ENCODE results near the gene MCRIP2.
"Not testable (repeated sequence)": the region's sequence is repeated elsewhere in the genome, so short reads cannot be mapped to it uniquely, and the experiment has no call there.

The MCRIP2 gene

GRCh38 chr16:684071-684794 is 42.6 kb downstream of the MCRIP2 start, which contains the start of gene JMJD8:
JMJD8 (minus strand) TSS chr16:684334; CDS start chr16:684319, 15 bp downstream.
- peaks cover 48% of the 10 kb centered on the region for H3K36me3 Mint-ChIP-seq

DNA sequence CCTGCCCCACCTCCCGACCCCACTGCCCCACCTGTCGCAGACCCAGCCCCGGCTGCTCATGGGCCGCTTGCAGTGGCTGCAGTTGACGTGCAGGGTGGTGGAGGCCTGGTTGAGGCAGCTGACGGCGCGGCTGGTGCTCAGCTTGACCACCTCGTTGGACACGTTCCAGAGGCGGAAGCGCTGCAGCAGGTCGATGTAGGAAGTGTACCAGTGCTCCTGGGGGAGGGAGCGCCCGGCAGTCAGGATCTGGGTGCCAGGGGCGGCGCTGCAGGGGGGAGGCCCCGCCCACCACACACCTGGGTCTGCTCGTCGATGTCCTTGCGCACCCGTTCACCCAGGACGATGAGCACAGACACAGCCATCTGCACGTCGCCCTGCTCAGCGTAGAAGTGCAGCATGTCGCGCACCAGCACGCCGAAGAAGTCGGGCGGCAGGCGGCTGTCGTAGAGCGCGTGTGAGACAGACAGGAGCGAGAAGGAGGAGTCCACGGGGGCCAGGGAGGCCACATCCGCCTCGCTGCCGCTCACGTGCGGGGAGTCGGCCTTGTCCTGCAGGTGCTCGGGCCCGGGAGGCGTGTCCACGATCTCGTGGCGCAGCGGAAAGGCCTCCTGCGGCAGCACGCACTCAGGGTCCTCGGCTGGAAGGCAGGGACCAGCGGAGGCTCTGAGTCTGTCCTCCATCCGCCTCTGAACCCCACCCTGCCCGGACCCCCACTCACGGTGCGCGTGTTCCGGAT is 43.5 kb downstream of the MCRIP2 start:
- peaks cover 48% of the 10 kb centered on the region for H3K36me3 Mint-ChIP-seq
- ATAC-seq (no peak), DNase-seq (ENCODE audit: low spot score in 2 of 2) (no peak)
- H3K27ac Mint-ChIP-seq = peak overlapping the region; percentile 89
- H3K4me1 Mint-ChIP-seq = peaks cover 51% of the 10 kb centered on the region
- H3K4me3 Mint-ChIP-seq = peak overlapping the region; percentile 73
- no peaks in the 10 kb centered on the region for H3K9me3 Mint-ChIP-seq

More at GRCh38 chr16:684071-684794, 42.6 kb downstream of the MCRIP2 start, which contains the start of gene JMJD8:
- Mint-ChIP-seq H3K4me3 (peak within 1 kb of the TSS; percentile 73), H3K27ac (peak within 1 kb of the TSS; percentile 89), H3K9me3 (no peaks in the 10 kb centered on the region), H3K4me1 (peaks cover 52% of the 10 kb centered on the region)
- ATAC-seq (peak; percentile 85), DNase-seq (ENCODE audit: low spot score in 2 of 2) (peak; percentile 91 to 97)

DNA sequence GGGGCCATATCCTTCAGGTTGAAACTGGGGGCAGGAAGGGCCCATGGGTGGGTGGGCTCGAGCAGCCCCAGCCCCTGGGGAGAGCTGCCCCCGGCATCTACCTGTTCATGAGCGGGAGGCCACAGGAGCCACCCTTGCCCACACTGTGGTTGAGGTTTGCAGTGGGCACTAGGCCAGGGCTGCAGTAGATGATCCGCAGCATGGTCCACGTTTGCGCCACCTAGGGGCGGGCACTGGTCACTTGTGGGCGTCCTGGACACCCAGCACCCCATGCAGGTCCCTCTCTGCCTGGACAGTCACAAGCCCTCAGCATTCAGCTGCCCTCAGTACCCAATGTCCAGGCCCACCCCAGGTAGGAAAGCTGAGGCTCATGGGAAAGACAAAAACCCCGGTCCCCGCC is 44.3 kb downstream of the MCRIP2 start:
- peak overlapping the region; percentile 45 for H3K27ac Mint-ChIP-seq
- H3K4me1 Mint-ChIP-seq = peaks cover 52% of the 10 kb centered on the region
- H3K36me3 Mint-ChIP-seq = peaks cover 49% of the 10 kb centered on the region
- H3K9me3 Mint-ChIP-seq = no peaks in the 10 kb centered on the region
- peak overlapping the region; percentile 23 for H3K4me3 Mint-ChIP-seq
- DNase-seq (ENCODE audit: low spot score in 2 of 2) = no peak
- ATAC-seq = no peak

DNA sequence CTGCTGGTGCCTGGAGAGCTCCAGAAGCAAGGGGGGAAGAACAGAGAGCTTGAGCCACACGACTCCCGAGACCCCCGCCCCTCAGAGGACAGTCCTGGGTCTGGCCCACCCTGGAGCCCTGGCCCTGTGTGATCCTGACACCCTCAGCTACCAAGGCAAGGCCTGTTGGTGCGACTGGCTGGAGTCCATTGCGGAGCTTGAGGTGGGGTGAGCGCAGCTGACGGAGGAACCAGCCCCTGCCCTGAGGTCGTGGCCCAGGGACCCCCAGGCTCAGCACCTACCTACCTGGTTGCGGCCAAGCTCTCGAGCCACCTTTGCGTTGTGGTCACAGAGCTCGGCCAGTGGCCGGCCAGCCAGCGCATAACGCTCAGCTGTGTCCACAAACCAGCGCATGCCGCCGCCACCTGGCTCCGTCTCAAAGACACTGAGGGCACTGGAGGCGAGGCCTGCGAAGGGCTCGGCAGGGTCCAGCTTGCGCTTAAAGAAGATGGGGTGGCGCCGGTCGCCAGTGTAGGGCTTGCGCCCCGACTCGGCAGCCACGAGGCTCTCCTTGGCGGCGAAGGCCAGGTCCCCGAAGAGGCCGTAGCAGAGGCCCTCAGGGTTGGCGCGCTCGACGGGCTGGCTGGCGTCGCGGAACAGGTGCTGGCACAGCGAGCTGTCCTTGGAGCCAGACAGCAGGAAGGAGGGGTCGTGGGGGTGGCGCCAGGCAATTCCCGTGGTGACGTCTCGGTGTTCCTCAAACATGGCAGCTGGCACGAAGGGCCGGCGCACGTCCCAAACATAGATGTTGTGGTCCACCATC is 45.0 kb downstream of the MCRIP2 start:
- Mint-ChIP-seq H3K4me3 (no peak overlapping the region), H3K27ac (no peak overlapping the region), H3K4me1 (peaks cover 50% of the 10 kb centered on the region), H3K9me3 (no peaks in the 10 kb centered on the region), H3K36me3 (peaks cover 45% of the 10 kb centered on the region)
- ATAC-seq = no peak
- DNase-seq (ENCODE audit: low spot score in 2 of 2) = no peak

DNA sequence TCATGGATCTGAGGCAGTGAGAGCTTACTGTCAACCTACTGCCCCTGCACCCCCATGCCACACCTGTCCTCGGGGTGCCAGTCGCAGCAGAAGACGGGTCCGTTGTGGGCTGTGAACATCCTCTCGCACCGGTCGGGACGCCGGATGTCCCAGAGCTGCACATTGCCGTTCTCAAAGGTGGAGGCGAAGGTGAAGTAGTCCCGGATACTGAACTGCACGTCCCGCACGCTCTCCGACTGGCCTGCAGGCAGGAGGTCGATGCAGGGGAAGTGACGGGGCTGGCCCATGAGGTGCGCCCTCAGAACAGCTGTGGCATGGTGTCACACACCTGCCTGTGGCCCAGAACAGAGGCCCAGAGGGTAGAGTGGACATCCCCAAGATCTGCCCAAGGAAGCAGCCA is 45.9 kb downstream of the MCRIP2 start:
- Mint-ChIP-seq H3K36me3 (peaks cover 38% of the 10 kb centered on the region), H3K4me3 (no peak overlapping the region), H3K9me3 (no peaks in the 10 kb centered on the region), H3K27ac (no peak overlapping the region), H3K4me1 (peaks cover 41% of the 10 kb centered on the region)
- no peak for ATAC-seq
- no peak for DNase-seq (ENCODE audit: low spot score in 2 of 2)

- Mint-ChIP-seq H3K36me3 (peaks cover 23% of the 10 kb centered on the region), H3K4me1 (peaks cover 31% of the 10 kb centered on the region), H3K9me3 (no peaks in the 10 kb centered on the region), H3K4me3 (peak overlapping the region; percentile 86), H3K27ac (peak overlapping the region; percentile 94)
- DNase-seq (ENCODE audit: low spot score in 2 of 2) (no peak), ATAC-seq (no peak)
Measured at GRCh38 chr16:689175-689897, 47.7 kb downstream of the MCRIP2 start.

DNA sequence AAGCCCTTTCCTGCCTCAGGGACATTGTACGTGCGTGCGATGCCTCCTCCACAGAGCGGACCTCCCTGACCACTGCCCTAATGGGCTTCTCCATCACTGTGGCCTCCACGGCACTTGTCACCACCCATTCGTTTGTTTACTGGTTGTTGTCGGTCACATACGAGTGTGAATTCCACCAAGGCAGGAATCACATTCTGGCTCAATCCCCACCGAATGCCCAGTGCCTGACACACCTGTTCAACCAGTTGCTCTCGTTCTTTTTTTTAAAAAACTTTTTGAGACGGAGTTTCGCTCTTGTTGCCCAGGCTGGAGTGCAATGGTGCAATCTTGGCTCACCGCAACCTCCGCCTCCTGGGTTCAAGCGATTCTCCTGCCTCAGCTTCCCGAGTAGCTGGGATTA is 49.6 kb downstream of the MCRIP2 start:
- Mint-ChIP-seq H3K4me3 (peak overlapping the region; percentile 86), H3K27ac (peak overlapping the region; percentile 94), H3K4me1 (peaks cover 25% of the 10 kb centered on the region)
- not testable (repeated sequence) for DNase-seq (ENCODE audit: low spot score in 2 of 2); H3K9me3 Mint-ChIP-seq; ATAC-seq; H3K36me3 Mint-ChIP-seq

- DNase-seq (ENCODE audit: low spot score in 2 of 2) (no peak), ATAC-seq (no peak)
- Mint-ChIP-seq H3K4me1 (peaks cover 25% of the 10 kb centered on the region), H3K27ac (no peak overlapping the region), H3K9me3 (no peaks in the 10 kb centered on the region), H3K36me3 (peaks cover 7% of the 10 kb centered on the region), H3K4me3 (peak overlapping the region; percentile 79)
Measured at GRCh38 chr16:692356-693108, 50.9 kb downstream of the MCRIP2 start.

DNA sequence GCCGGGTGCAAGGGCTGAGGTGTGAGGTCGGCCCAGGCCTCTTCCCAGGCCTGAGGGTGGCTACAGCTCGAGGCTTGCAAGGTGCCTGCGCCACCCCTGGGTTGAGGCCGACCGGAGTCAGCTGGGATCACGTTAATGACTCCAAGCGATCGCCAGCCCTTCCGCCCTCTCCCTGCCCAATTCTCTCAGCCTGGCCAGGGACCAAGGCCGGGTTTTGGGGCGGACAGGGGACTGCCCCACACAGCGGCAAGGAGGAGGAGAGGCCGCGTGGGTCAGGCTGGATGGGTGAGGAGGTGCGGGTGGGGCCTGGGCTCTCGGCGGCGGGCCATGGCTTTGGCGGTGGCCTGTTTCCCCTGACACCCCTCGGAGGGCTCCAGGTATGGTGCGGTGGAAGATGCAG is 51.7 kb downstream of the MCRIP2 start:
- Mint-ChIP-seq H3K4me1 (peaks cover 25% of the 10 kb centered on the region), H3K36me3 (peaks cover 7% of the 10 kb centered on the region), H3K9me3 (no peaks in the 10 kb centered on the region), H3K27ac (no peak overlapping the region), H3K4me3 (peak overlapping the region; percentile 79)
- DNase-seq (ENCODE audit: low spot score in 2 of 2) = no peak
- ATAC-seq = no peak

- Mint-ChIP-seq H3K4me3 (peak overlapping the region; percentile 79), H3K4me1 (peaks cover 22% of the 10 kb centered on the region), H3K9me3 (no peaks in the 10 kb centered on the region), H3K36me3 (peaks cover 7% of the 10 kb centered on the region), H3K27ac (no peak overlapping the region)
- ATAC-seq (no peak), DNase-seq (ENCODE audit: low spot score in 2 of 2) (no peak)
Measured at GRCh38 chr16:693766-694165, 52.1 kb downstream of the MCRIP2 start.

- Mint-ChIP-seq H3K4me3 (peak overlapping the region; percentile 79), H3K36me3 (peaks cover 7% of the 10 kb centered on the region), H3K9me3 (no peaks in the 10 kb centered on the region), H3K4me1 (peaks cover 22% of the 10 kb centered on the region), H3K27ac (no peak overlapping the region)
- ATAC-seq = no peak
- no peak for DNase-seq (ENCODE audit: low spot score in 2 of 2)
Measured at GRCh38 chr16:694187-694862, 52.7 kb downstream of the MCRIP2 start.

DNA sequence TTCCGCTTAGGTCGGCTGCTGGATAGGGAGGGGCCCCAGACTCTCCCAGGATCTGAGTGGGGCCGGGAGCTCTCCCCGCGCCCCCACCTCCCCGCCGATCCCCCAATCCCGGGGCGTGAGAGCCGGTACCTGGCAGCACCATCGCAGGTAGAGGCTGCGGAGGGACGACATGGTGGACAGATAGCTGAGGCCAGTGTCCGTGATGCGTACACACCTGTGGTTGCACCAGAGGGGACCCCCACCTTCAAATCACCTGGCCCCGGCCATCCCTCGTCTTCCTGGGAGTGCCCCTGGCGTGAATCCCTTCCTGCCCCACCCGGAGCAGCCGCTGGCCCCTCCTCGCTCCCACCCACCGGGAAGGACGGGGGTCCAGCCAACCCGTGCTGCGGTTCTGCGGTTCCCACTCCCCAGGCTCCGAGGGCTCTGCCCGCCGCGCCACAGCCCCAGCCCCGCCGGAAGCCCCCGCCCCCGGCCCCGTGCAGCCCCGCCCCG is 53.3 kb downstream of the MCRIP2 start:
- DNase-seq (ENCODE audit: low spot score in 2 of 2) = no peak
- peak overlapping the region; percentile 80 for H3K27ac Mint-ChIP-seq
- ATAC-seq = no peak
- peak overlapping the region; percentile 79 for H3K4me3 Mint-ChIP-seq
- peaks cover 22% of the 10 kb centered on the region for H3K4me1 Mint-ChIP-seq
- H3K36me3 Mint-ChIP-seq = peaks cover 7% of the 10 kb centered on the region
- H3K9me3 Mint-ChIP-seq = no peaks in the 10 kb centered on the region

DNA sequence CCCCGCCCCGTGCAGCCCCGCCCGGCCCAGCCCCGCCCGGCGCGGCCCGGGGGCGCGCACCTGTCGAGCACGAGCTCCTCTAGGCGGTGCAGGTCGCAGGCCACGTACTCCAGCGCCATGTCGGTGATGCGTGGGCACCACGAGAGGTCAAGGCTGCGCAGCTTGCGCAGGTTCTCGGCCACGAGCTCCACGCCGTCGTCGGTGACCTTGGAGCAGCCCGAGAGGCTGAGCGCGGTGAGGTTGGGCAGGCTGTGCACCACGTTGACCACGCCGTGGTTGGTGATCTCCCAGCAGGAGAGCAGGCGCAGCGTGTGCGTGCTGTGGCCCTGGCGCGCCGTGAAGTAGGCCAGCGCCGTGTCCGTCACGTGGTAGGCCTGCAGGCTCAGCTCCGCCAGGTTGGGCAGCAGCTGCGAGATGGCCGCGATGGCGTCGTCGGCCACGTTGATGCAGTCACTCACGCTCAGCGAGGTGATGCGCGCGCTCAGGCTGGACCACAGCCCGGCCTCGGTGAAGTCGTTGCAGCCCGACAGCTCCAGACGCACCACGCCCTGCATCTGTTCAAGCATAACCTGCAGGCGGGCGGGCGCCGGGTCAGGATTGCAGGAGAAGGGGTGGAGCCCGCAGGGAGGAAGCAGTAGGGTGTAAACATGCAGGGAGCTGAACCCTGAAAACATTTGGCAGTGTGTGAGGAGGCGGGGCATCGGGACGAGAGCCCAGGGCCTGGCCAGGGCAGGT is 53.9 kb downstream of the MCRIP2 start:
- DNase-seq (ENCODE audit: low spot score in 2 of 2) = peak; percentile 59 to 81
- Mint-ChIP-seq H3K4me3 (peak overlapping the region; percentile 79), H3K27ac (peak overlapping the region; percentile 80), H3K36me3 (peaks cover 7% of the 10 kb centered on the region), H3K9me3 (no peaks in the 10 kb centered on the region), H3K4me1 (peaks cover 22% of the 10 kb centered on the region)
- peak; percentile 85 for ATAC-seq

Data from stimulated activated effector memory CD8-positive, alpha-beta T cell treated with anti-CD3 and anti-CD28 coated beads, Interleukin-12 subunit alpha, Interleukin-12 subunit beta, amount 100 ng/mL, for 72 hours (primary cell).